ENCODE measurements around the gene LTB.

DNA sequence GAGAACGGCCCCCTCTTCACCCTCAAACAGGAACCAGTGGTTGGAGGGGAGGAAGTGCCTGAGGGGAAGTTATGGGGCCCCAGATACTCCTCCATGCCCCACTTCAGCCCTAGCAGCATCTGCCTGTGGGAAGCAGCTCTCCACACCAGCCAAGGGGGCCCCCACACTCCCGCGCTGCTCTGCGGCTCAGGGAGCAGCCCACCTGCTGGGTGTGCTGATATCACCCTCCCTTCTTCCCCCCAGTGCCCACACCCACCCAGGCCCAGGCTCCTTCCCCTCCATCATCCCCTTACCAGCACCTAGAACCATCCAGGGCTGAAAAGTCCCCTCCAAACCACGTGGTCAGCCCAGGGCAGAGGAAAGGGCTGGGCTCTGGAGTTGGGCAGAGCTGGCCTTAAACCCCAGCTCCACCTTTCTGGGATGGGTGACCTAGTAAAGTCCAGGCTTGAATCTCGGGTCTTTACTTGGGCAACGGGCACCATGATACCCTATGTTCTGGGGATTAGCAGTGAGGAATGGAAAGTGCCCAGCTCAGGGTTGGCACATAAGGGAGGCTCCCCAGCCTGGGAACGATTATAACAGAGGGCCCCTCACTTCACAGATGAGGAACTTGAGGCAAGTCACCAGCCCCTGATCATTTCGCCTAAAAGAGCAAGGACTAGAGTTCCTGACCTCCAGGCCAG lies 4.5 kb upstream of the LTB start:
- TF ChIP-seq, protein P1, sequence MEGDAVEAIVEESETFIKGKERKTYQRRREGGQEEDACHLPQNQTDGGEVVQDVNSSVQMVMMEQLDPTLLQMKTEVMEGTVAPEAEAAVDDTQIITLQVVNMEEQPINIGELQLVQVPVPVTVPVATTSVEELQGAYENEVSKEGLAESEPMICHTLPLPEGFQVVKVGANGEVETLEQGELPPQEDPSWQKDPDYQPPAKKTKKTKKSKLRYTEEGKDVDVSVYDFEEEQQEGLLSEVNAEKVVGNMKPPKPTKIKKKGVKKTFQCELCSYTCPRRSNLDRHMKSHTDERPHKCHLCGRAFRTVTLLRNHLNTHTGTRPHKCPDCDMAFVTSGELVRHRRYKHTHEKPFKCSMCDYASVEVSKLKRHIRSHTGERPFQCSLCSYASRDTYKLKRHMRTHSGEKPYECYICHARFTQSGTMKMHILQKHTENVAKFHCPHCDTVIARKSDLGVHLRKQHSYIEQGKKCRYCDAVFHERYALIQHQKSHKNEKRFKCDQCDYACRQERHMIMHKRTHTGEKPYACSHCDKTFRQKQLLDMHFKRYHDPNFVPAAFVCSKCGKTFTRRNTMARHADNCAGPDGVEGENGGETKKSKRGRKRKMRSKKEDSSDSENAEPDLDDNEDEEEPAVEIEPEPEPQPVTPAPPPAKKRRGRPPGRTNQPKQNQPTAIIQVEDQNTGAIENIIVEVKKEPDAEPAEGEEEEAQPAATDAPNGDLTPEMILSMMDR (conservative IDR thresholded peaks at IDR 0.05; ENCODE audit: low read depth, low read length), result no peak
- TF ChIP-seq EZH2 (IDR thresholded peaks at IDR 0.05; ENCODE audit: borderline replicate concordance, low read depth, low read length, poor library complexity, severe bottlenecking), result no peak

Data from A673 (cell line).